Lower leg skin (tissue), 3 donors: Measurements from ENCODE around the gene AMBP.

ENCODE experiments used
- POLR2A ChIP-seq, 2 donors: fragments of 450-650 bp; IDR thresholded peaks; one replicate each; pipeline ENCODE4 v1.6.1; 2016 to 2017; ENCODE audit warnings: antibody characterized with exemption in 2 of 2, mild to moderate bottlenecking in 1 of 2, moderate library complexity in 1 of 2
- TF ChIP-seq, protein P1 (sequence below), 3 donors: fragments of 450-650 bp; IDR thresholded peaks; one replicate each; pipeline ENCODE4 v1.5.1; 2016; ENCODE audit warnings: antibody characterized with exemption in 3 of 3, mild to moderate bottlenecking in 3 of 3, moderate library complexity in 2 of 3

DNA sequence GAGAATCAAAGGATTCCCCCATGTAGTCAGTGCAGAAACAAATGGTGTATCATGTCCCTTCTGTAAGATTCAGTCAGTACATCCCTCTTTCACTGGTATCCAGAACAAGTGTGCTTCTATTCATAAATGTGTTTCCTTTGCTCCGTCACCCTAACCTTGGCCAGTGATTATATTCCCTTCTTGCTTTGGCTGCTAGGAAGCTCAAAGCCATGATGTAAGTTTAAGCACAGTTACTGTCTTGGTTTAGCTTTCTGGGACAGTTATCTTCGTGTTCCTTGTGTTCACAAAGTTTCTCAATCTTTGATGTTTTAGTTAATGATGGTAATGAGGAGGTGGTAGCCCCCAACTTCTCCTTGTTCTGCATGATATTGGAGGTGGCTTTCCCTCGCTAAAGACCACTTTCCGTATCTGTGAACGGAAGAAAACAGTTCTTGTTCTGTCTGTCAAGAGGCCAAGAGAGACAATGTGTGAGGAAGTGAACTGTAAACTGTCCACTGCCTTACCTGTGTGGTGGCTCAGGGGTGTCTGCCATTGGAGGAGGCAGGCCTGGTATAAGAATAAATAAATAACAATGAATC is 2.2 kb upstream of the AMBP start:
- TF ChIP-seq POLR2A (IDR thresholded peaks at IDR 0.05): no peak
- TF ChIP-seq, protein P1, sequence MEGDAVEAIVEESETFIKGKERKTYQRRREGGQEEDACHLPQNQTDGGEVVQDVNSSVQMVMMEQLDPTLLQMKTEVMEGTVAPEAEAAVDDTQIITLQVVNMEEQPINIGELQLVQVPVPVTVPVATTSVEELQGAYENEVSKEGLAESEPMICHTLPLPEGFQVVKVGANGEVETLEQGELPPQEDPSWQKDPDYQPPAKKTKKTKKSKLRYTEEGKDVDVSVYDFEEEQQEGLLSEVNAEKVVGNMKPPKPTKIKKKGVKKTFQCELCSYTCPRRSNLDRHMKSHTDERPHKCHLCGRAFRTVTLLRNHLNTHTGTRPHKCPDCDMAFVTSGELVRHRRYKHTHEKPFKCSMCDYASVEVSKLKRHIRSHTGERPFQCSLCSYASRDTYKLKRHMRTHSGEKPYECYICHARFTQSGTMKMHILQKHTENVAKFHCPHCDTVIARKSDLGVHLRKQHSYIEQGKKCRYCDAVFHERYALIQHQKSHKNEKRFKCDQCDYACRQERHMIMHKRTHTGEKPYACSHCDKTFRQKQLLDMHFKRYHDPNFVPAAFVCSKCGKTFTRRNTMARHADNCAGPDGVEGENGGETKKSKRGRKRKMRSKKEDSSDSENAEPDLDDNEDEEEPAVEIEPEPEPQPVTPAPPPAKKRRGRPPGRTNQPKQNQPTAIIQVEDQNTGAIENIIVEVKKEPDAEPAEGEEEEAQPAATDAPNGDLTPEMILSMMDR (IDR thresholded peaks at IDR 0.05): no peak
